ENCODE results near the gene UCHL3. TPM values are rescaled to one million over a fixed set of nuclear protein-coding genes. Genes with fewer than 3 reads are reported as not detected.

UCHL3 gene
- total and polyA plus RNA-seq, 10 of the 15 experiments (the other 5 are each of a cell fraction or from before 2014, with no cell fraction given) = 52.5 to 179 (median 104) TPM

GRCh38 chr13:75643182-75643581 is 93.6 kb downstream of the UCHL3 start:
- no peak overlapping the region for H3K4me2 ChIP-seq (ENCODE audit: control insufficient read depth, insufficient read depth)
- H3K4me1 ChIP-seq (ENCODE audit: control insufficient read depth, insufficient read depth, low read length) = peaks cover 15% of the 10 kb centered on the region
- H3K27ac ChIP-seq (ENCODE audit: control insufficient read depth, insufficient read depth) = no peak overlapping the region
- TF ChIP-seq JUNB (IDR thresholded peaks at IDR 0.05) (no peak), TCF7 (IDR thresholded peaks at IDR 0.05; ENCODE audit: borderline replicate concordance) (no peak), MEF2A (IDR thresholded peaks at IDR 0.05; ENCODE audit: insufficient read depth, low read depth, low read length) (no peak), BACH1 (IDR thresholded peaks at IDR 0.05; ENCODE audit: borderline replicate concordance) (no peak)
- no peak for DNase-seq (ENCODE audit: low read depth, low spot score)
- CTCF ChIA-PET = interaction anchor here (1.6 kb wide), 1 partner anchor 227 kb away, joined by 4 read pairs; no protein-coding TSS in a partner anchor
- 86% methylated on average over 1 of the region's 1 CpG for WGBS (ENCODE audit: insufficient coverage, insufficient replicate concordance, low lambda C conversion rate, missing lambda C conversion rate)
- H3K4me3 ChIP-seq = no peak overlapping the region
- no peak for ATAC-seq
- H3K9me3 ChIP-seq (replicated peaks; ENCODE audit: control insufficient read depth, insufficient read depth, low read length) = no peaks in the 10 kb centered on the region
- BruUV-seq (replicated peaks) = no TSS peak
- FAIRE-seq = no peak
- no peak overlapping the region for H3K9ac ChIP-seq (ENCODE audit: control insufficient read depth, insufficient read depth, low read length)
- RAD21 ChIA-PET (ENCODE audit: unreplicated experiment) = no interaction called here
- in situ Hi-C loops (cut with MboI) = no loop called here
- intact Hi-C loops (cut with micrococcal nuclease; ENCODE audit: unreplicated experiment) = loop anchor here (10.0 kb wide), 1 partner anchor 268 kb away; no protein-coding TSS in a partner anchor
- SMC1A ChIA-PET (ENCODE audit: uncharacterized antibody, unreplicated experiment) = no interaction called here
- H4K20me1 ChIP-seq (ENCODE audit: control insufficient read depth, insufficient read depth) = no peaks in the 10 kb centered on the region
- no peaks in the 10 kb centered on the region; a peak in 1 of 4 replicates for H3K36me3 ChIP-seq (ENCODE audit: control insufficient read depth in 2 of 2, insufficient read depth in 2 of 2, low read length in 1 of 2)
- H2AFZ ChIP-seq (ENCODE audit: control insufficient read depth, low read depth, low read length) = no peak overlapping the region
- H3K27me3 ChIP-seq (replicated peaks in 1 of 2; ENCODE audit: control insufficient read depth in 2 of 2, insufficient read depth in 2 of 2, low read length in 1 of 2) = no peaks in the 10 kb centered on the region
- POLR2A ChIA-PET = no interaction called here
- H3K79me2 ChIP-seq (ENCODE audit: control insufficient read depth, insufficient read depth, low read length) = peaks cover 5% of the 10 kb centered on the region

GRCh38 chr13:75643693-75644092 is 94.1 kb downstream of the UCHL3 start:
- SMC1A ChIA-PET (ENCODE audit: uncharacterized antibody, unreplicated experiment) = interaction anchor here (0.6 to 1.1 kb wide), 3 partner anchors 10 to 52 kb away, joined by 3 read pairs; no protein-coding TSS in a partner anchor
- H3K79me2 ChIP-seq (ENCODE audit: control insufficient read depth, insufficient read depth, low read length) = peaks cover 3% of the 10 kb centered on the region
- RAD21 ChIA-PET (ENCODE audit: unreplicated experiment) = no interaction called here
- no peak overlapping the region for H3K9ac ChIP-seq (ENCODE audit: control insufficient read depth, insufficient read depth, low read length)
- H3K4me3 ChIP-seq = no peak overlapping the region
- H3K4me2 ChIP-seq (ENCODE audit: control insufficient read depth, insufficient read depth) = no peak overlapping the region
- DNase-seq (ENCODE audit: low read depth, low spot score) (no peak), FAIRE-seq (no peak), ATAC-seq (no peak)
- peaks cover 21% of the 10 kb centered on the region for H3K4me1 ChIP-seq (ENCODE audit: control insufficient read depth, insufficient read depth, low read length)
- no peaks in the 10 kb centered on the region; a peak in 1 of 4 replicates for H3K36me3 ChIP-seq (ENCODE audit: control insufficient read depth in 2 of 2, insufficient read depth in 2 of 2, low read length in 1 of 2)
- H3K9me3 ChIP-seq (replicated peaks; ENCODE audit: control insufficient read depth, insufficient read depth, low read length) = no peaks in the 10 kb centered on the region
- intact Hi-C loops (cut with micrococcal nuclease; ENCODE audit: unreplicated experiment) = loop anchor here (10.0 kb wide), 1 partner anchor 269 kb away; no protein-coding TSS in a partner anchor
- CTCF ChIA-PET = interaction anchor here (1.6 kb wide), 1 partner anchor 226 kb away, joined by 4 read pairs; no protein-coding TSS in a partner anchor
- H3K27me3 ChIP-seq (replicated peaks in 1 of 2; ENCODE audit: control insufficient read depth in 2 of 2, insufficient read depth in 2 of 2, low read length in 1 of 2) = no peaks in the 10 kb centered on the region
- no TSS peak for BruUV-seq (replicated peaks)
- H2AFZ ChIP-seq (ENCODE audit: control insufficient read depth, low read depth, low read length) = no peak overlapping the region
- in situ Hi-C loops (cut with MboI) = no loop called here
- POLR2A ChIA-PET = no interaction called here
- no peak overlapping the region for H3K27ac ChIP-seq (ENCODE audit: control insufficient read depth, insufficient read depth)
- no peaks in the 10 kb centered on the region for H4K20me1 ChIP-seq (ENCODE audit: control insufficient read depth, insufficient read depth)
- TF ChIP-seq ZBTB33 (IDR thresholded peaks at IDR 0.05) = no peak
- no peak for TF ChIP-seq USF2 (IDR thresholded peaks at IDR 0.05; ENCODE audit: borderline replicate concordance, low read depth, low read length)
- TF ChIP-seq MLLT1 (IDR thresholded peaks at IDR 0.05) = no peak
- TF ChIP-seq JUNB (IDR thresholded peaks at IDR 0.05) = no peak
- TF ChIP-seq SPI1 (IDR thresholded peaks at IDR 0.05; ENCODE audit: borderline replicate concordance, insufficient read depth, low read depth, low read length) = no peak
- no peak for TF ChIP-seq EZH2 (IDR thresholded peaks at IDR 0.05; ENCODE audit: borderline replicate concordance, control insufficient read depth, low read depth, low read length)
- no peak for TF ChIP-seq KAT2A (conservative IDR thresholded peaks at IDR 0.05; ENCODE audit: control insufficient read depth, low read depth, low read length)
- no peak for TF ChIP-seq EED (IDR thresholded peaks at IDR 0.05; ENCODE audit: low read depth)
- TF ChIP-seq CEBPB (IDR thresholded peaks at IDR 0.05; ENCODE audit: borderline replicate concordance in 1 of 2, low read depth in 2 of 2, low read length in 2 of 2) = no peak
- TF ChIP-seq KDM1A (IDR thresholded peaks at IDR 0.05; ENCODE audit: borderline replicate concordance) = no peak
